Measurements from ENCODE around the gene MDM1.

- no peak for TF ChIP-seq POLR2AphosphoS5 (IDR thresholded peaks at IDR 0.05)
- no peak for TF ChIP-seq CTCF (IDR thresholded peaks at IDR 0.05)
- no peak for TF ChIP-seq POLR2A (IDR thresholded peaks at IDR 0.05)
These were observed 68.8 kb downstream of the MDM1 start for GRCh38 chr12:68263366-68263765.

Measured in stomach (tissue), 4 donors.